Neural cell (in vitro differentiated cells): ENCODE measurements around the gene CYP21A2.

ENCODE experiments used
- CTCF ChIP-seq: fragments of 450-650 bp; IDR thresholded peaks from 2 replicates; pipeline ENCODE4 v1.5.1; 2014; ENCODE audit warnings: antibody characterized with exemption, mild to moderate bottlenecking, moderate library complexity; ENCODE audit not compliant: poor library complexity, severe bottlenecking
- EP300 ChIP-seq: fragments of 450-650 bp; conservative IDR thresholded peaks from 2 replicates; pipeline ENCODE4 v1.6.1; 2014; ENCODE audit warnings: antibody characterized with exemption, mild to moderate bottlenecking, moderate library complexity; ENCODE audit not compliant: poor library complexity, severe bottlenecking
- EZH2 ChIP-seq: fragments of 200-600, 300-800 bp; shearing (Covaris generic), sonication (generic); IDR thresholded peaks from 2 replicates; pipeline ENCODE4 v1.6.1; 2014; ENCODE audit warnings: antibody characterized with exemption, low read length, borderline replicate concordance, mild to moderate bottlenecking; ENCODE audit not compliant: insufficient read depth, poor library complexity, severe bottlenecking
- MXI1 ChIP-seq: fragments of 450-650 bp; conservative IDR thresholded peaks from 2 replicates; pipeline ENCODE4 v1.6.1; 2014; ENCODE audit warnings: antibody characterized with exemption, mild to moderate bottlenecking; ENCODE audit not compliant: poor library complexity, severe bottlenecking
- POLR2AphosphoS5 ChIP-seq: IDR thresholded peaks from 2 replicates; pipeline ENCODE4 v1.6.1; 2012
- RAD21 ChIP-seq: fragments of 450-650 bp; conservative IDR thresholded peaks from 2 replicates; pipeline ENCODE4 v1.6.1; 2014; ENCODE audit warnings: antibody characterized with exemption, mild to moderate bottlenecking, moderate library complexity
- REST ChIP-seq: IDR thresholded peaks from 2 replicates; pipeline ENCODE4 v1.6.1; 2012; ENCODE audit warnings: borderline replicate concordance
- TAF1 ChIP-seq: IDR thresholded peaks from 2 replicates; pipeline ENCODE4 v1.6.1; 2012; ENCODE audit warnings: low read depth

GRCh38 chr6:32070814-32071543 is 32.8 kb downstream of the CYP21A2 start:
- TF ChIP-seq CTCF = no peak
- TF ChIP-seq EZH2 = no peak
- no peak for TF ChIP-seq TAF1
- TF ChIP-seq POLR2AphosphoS5 = no peak
- no peak for TF ChIP-seq EP300
- no peak for TF ChIP-seq REST
- TF ChIP-seq RAD21 = no peak
- no peak for TF ChIP-seq MXI1
